BJ (cell line): ENCODE measurements around the gene VPS18. TPM values are rescaled to one million over a fixed set of nuclear protein-coding genes. Genes with fewer than 3 reads are reported as not detected.

Source experiments
- CTCF ChIA-PET: fragments of 350-600 bp; formaldehyde crosslinking; extraction: SDS; loops from one replicate; lab custom pipeline; 2021; ENCODE audit warnings: antibody characterized with exemption, inconsistent platforms; lab: Yijun Ruan, JAX
- POLR2A ChIA-PET: fragments of 300-600 bp; sonication (Branson Sonifier 250); formaldehyde crosslinking; extraction: SDS; loops from one replicate; lab custom pipeline; 2021; ENCODE audit warnings: antibody characterized with exemption; lab: Charles Lee
- DNase-seq: peaks from one replicate; pipeline ENCODE4 v3.0.0-alpha.2; 2011; ENCODE audit warnings: low read depth
- H3K27me3 ChIP-seq: 2 replicates; pipeline ENCODE4 v1.6.0; 2011; ENCODE audit warnings: low read length; ENCODE audit not compliant: control insufficient read depth, insufficient read depth
- H3K36me3 ChIP-seq: 2 replicates; pipeline ENCODE4 v1.5.1; 2011; ENCODE audit warnings: low read length; ENCODE audit not compliant: control insufficient read depth, insufficient read depth
- H3K4me3 ChIP-seq: 2 replicates; pipeline ENCODE4 v1.5.1; 2011; ENCODE audit warnings: low read depth, mild to moderate bottlenecking, control low read depth, low read length
- polyA plus RNA-seq: library from polyadenylated mRNA; depleted of rRNA; stranded (reverse); fragments of >200 nt; gene quantifications from 2 replicates; pipeline ENCODE4 v1.2.3, GENCODE V29; 2011
- TF ChIP-seq, protein P1 (sequence below): IDR thresholded peaks from 2 replicates; pipeline ENCODE4 v1.5.1; 2011; ENCODE audit warnings: low read depth, mild to moderate bottlenecking, control low read depth, inconsistent platforms, low read length, moderate library complexity; ENCODE audit not compliant: insufficient read depth

Gene VPS18
- polyA plus RNA-seq, 1 experiment = 28.4 TPM

DNA sequence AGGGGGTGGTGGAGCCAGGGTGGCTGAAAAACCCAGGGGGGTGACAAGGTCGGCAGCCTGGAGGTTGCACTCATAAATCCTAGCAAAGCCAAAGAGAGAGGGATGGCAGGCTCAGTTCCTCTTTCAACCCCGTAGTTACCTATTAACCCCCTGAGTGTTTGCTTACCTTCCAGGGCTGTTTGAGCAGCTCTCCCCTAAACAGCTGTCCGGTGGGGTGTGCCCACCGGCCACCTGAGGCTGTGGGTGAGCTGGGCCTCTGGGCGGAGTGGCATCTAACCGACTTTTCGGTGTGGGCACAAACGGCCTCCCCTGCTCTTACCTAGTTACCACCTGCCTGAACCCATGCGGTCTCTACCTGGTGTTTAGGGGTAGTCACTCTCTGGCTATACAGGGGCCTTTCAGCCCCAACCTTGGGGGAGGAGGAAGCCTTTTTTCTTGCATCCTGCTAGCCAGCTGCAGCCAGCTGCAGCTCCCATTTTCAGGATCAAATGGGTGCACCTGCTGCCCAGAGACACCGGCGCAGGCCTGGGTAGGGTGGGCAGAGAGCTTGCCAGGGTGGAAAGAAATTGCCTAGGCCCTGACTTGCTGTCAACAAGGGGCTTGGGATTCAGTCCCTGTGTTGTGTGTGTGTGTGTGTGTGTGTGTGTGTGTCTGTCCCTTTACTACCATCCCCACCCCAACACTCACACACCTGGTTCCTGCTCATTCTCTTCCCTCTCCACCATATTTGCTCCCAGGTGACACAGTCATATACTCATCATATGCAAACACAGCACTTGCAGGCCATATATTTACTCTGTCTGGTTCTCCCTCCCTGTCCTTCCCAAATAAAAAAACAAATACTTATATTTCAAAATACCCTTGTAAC is 38.6 kb downstream of the VPS18 start:
- peaks cover 19% of the 10 kb centered on the region for H3K27me3 ChIP-seq
- TF ChIP-seq, protein P1, sequence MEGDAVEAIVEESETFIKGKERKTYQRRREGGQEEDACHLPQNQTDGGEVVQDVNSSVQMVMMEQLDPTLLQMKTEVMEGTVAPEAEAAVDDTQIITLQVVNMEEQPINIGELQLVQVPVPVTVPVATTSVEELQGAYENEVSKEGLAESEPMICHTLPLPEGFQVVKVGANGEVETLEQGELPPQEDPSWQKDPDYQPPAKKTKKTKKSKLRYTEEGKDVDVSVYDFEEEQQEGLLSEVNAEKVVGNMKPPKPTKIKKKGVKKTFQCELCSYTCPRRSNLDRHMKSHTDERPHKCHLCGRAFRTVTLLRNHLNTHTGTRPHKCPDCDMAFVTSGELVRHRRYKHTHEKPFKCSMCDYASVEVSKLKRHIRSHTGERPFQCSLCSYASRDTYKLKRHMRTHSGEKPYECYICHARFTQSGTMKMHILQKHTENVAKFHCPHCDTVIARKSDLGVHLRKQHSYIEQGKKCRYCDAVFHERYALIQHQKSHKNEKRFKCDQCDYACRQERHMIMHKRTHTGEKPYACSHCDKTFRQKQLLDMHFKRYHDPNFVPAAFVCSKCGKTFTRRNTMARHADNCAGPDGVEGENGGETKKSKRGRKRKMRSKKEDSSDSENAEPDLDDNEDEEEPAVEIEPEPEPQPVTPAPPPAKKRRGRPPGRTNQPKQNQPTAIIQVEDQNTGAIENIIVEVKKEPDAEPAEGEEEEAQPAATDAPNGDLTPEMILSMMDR = no peak
- DNase-seq = no peak
- H3K36me3 ChIP-seq = 0 out of 2 replicates have a peak, but pooled peaks cover 2% of the 10 kb centered on the region
- CTCF ChIA-PET = interaction anchor here (5.7 to 7.1 kb wide), 3 partner anchors 8 to 90 kb away, joined by 28 to 89 read pairs (median 52); no protein-coding TSS in a partner anchor
- POLR2A ChIA-PET = interaction anchor here (0.5 kb wide), 1 partner anchor 53 kb away, joined by 5 read pairs; no protein-coding TSS in a partner anchor
- H3K4me3 ChIP-seq = no peak overlapping the region

DNA sequence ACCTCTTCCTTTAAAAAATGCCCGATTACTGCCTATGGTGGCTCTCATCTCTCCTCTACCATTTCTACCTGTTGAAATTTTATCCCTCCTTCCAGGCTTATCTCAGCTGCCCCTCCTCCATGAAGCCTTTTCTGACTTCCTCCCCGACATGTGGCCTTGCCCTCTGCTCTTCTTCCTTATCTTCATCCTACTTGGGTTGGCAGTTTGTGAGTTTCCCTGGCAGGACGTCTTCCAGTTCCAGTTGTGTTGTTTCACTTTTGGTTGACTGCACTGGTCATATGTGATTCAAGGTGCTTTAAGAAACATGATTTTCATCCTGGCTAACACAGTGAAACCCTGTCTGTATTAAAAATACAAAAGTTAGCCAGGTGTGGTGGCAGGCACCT is 39.3 kb downstream of the VPS18 start:
- Histone ChIP-seq H3K27me3 (peaks cover 15% of the 10 kb centered on the region), H3K36me3 (0 out of 2 replicates have a peak, but pooled peaks cover 2% of the 10 kb centered on the region), H3K4me3 (no peak overlapping the region)
- no peak for DNase-seq
- ChIA-PET POLR2A (no interaction called here), CTCF (interaction anchor here (7.1 kb wide), 1 partner anchor 7 kb away, joined by 89 read pairs; no protein-coding TSS in a partner anchor)
- TF ChIP-seq, protein P1 = no peak

GRCh38 chr15:40934457-40934856 is 40.2 kb downstream of the VPS18 start:
- H3K4me3 ChIP-seq = no peak overlapping the region
- TF ChIP-seq, protein P1 = no peak
- 0 out of 2 replicates have a peak, but pooled peaks cover 2% of the 10 kb centered on the region for H3K36me3 ChIP-seq
- ChIA-PET POLR2A (no interaction called here), CTCF (interaction anchor here (1.3 to 1.7 kb wide), 2 partner anchors 25 to 30 kb away, joined by 3 to 6 read pairs; no protein-coding TSS in a partner anchor)
- DNase-seq = no peak
- peaks cover 11% of the 10 kb centered on the region for H3K27me3 ChIP-seq

DNA sequence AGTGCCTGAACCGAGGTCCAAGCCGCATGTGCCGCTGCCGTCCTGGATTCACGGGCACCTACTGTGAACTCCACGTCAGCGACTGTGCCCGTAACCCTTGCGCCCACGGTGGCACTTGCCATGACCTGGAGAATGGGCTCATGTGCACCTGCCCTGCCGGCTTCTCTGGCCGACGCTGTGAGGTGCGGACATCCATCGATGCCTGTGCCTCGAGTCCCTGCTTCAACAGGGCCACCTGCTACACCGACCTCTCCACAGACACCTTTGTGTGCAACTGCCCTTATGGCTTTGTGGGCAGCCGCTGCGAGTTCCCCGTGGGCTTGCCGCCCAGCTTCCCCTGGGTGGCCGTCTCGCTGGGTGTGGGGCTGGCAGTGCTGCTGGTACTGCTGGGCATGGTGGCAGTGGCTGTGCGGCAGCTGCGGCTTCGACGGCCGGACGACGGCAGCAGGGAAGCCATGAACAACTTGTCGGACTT is 42.0 kb downstream of the VPS18 start:
- ChIA-PET CTCF (interaction anchor here (1.4 to 9.5 kb wide), 2 partner anchors 77 to 83 kb away, joined by 3 to 142 read pairs; no protein-coding TSS in a partner anchor), POLR2A (no interaction called here)

More for the DNA sequence above, 42.0 kb downstream of the VPS18 start:
- DNase-seq = no peak
- Histone ChIP-seq H3K36me3 (0 out of 2 replicates have a peak, but pooled peaks cover 2% of the 10 kb centered on the region), H3K4me3 (no peak overlapping the region), H3K27me3 (peaks cover 1% of the 10 kb centered on the region)
- TF ChIP-seq, protein P1 = no peak
